Measurements from ENCODE around the gene PMEPA1. TPM values are rescaled to one million over a fixed set of nuclear protein-coding genes. Genes with fewer than 3 reads are reported as not detected.

The PMEPA1 gene
- total and polyA plus RNA-seq, 4 donors = 0.61 to 1.5 (median 1.1) TPM

GRCh38 chr20:57652606-57653545, 56.9 kb downstream of the PMEPA1 start (continued):
- TF ChIP-seq GABPA (IDR thresholded peaks at IDR 0.05 in 1 of 2, conservative IDR thresholded peaks at IDR 0.05 in 1 of 2) (no peak), MAX (IDR thresholded peaks at IDR 0.05) (no peak), HNF4A (conservative IDR thresholded peaks at IDR 0.05) (no peak), JUND (IDR thresholded peaks at IDR 0.05) (no peak), TAF1 (conservative IDR thresholded peaks at IDR 0.05) (no peak)

GRCh38 chr20:57651881-57652605, 57.8 kb downstream of the PMEPA1 start:
- no peaks in the 10 kb centered on the region for H3K4me1 ChIP-seq (ENCODE audit: control insufficient read depth in 4 of 4, insufficient read depth in 4 of 4, low read length in 3 of 4)
- 80% methylated on average over 50 of the region's 50 CpGs for WGBS
- no peak overlapping the region for H3K9ac ChIP-seq (ENCODE audit: low read depth in 1 of 2, low read length in 2 of 2)
- peak; percentile 24 for DNase-seq (ENCODE audit: low spot score)
- no peaks in the 10 kb centered on the region for H3K9me3 ChIP-seq (ENCODE audit: control insufficient read depth in 4 of 4, low read length in 3 of 4)
- TF ChIP-seq CTCF (IDR thresholded peaks at IDR 0.05; ENCODE audit: low read depth, low read length, missing input control) = no peak
- no peak for TF ChIP-seq GABPA (IDR thresholded peaks at IDR 0.05 in 1 of 2, conservative IDR thresholded peaks at IDR 0.05 in 1 of 2)
- no peak for TF ChIP-seq MAX (IDR thresholded peaks at IDR 0.05)
- TF ChIP-seq YY1 (IDR thresholded peaks at IDR 0.05) = no peak
- TF ChIP-seq RAD21 (IDR thresholded peaks at IDR 0.05) = no peak
- no peak for TF ChIP-seq FOXA2 (IDR thresholded peaks at IDR 0.05)
- TF ChIP-seq REST (IDR thresholded peaks at IDR 0.05) = no peak
- TF ChIP-seq EGR1 (IDR thresholded peaks at IDR 0.05; ENCODE audit: low read depth in 2 of 2) = no peak
- no peak for TF ChIP-seq HNF4A (conservative IDR thresholded peaks at IDR 0.05)
- TF ChIP-seq ZBTB33 (IDR thresholded peaks at IDR 0.05) = no peak
- H3K27me3 ChIP-seq (ENCODE audit: control insufficient read depth in 4 of 4, insufficient read depth in 4 of 4, low read length in 3 of 4) = peaks cover 0 to 7% (median 2%) of the 10 kb centered on the region in 4 donors
- H3K36me3 ChIP-seq (ENCODE audit: control insufficient read depth in 4 of 4, insufficient read depth in 3 of 4, low read depth in 1 of 4, low read length in 3 of 4) = no peaks in the 10 kb centered on the region
- H3K4me3 ChIP-seq (ENCODE audit: low read depth in 1 of 3, low read length in 3 of 3) = no peak overlapping the region
- H3K27ac ChIP-seq (ENCODE audit: low read depth in 1 of 2, low read length in 2 of 2) = no peak overlapping the region
